Ecto neural progenitor cell (in vitro differentiated cells): Measurements from ENCODE around the gene KLHL14.
"Not testable (repeated sequence)": the region's sequence is repeated elsewhere in the genome, so short reads cannot be mapped to it uniquely, and the experiment has no call there.

Experiments used
- DNase-seq: peaks from one replicate; pipeline ENCODE4 v3.0.0-alpha.2; 2018; ENCODE audit warnings: low spot score

Gene KLHL14

GRCh38 chr18:32772581-32773381 is at the start of gene KLHL14:
KLHL14 (minus strand) TSS chr18:32773023; CDS start chr18:32770591, 2,432 bp downstream.
- no peak for DNase-seq

- DNase-seq, result no peak
Measured at GRCh38 chr18:32822197-32822596, 49.4 kb upstream of the KLHL14 start.

- no peak for DNase-seq
Measured at GRCh38 chr18:32815881-32816280, 43.1 kb upstream of the KLHL14 start.

GRCh38 chr18:32812342-32812741 is 39.5 kb upstream of the KLHL14 start:
- DNase-seq, result no peak

GRCh38 chr18:32810314-32810713 is 37.5 kb upstream of the KLHL14 start:
- DNase-seq, result no peak

GRCh38 chr18:32805354-32805753 is 32.5 kb upstream of the KLHL14 start:
- no peak for DNase-seq

GRCh38 chr18:32804134-32804888 is 31.5 kb upstream of the KLHL14 start:
- DNase-seq, result peak; percentile 50

- DNase-seq, result peak; percentile 49
Measured at GRCh38 chr18:32803568-32803967, 30.7 kb upstream of the KLHL14 start.

- DNase-seq, result no peak
Measured at GRCh38 chr18:32802591-32803451, 30.0 kb upstream of the KLHL14 start.

GRCh38 chr18:32801228-32801627 is 28.4 kb upstream of the KLHL14 start:
- no peak for DNase-seq

GRCh38 chr18:32798209-32798960 is 25.6 kb upstream of the KLHL14 start:
- no peak for DNase-seq

GRCh38 chr18:32794667-32795066 is 21.8 kb upstream of the KLHL14 start:
- not testable (repeated sequence) for DNase-seq

- DNase-seq, result no peak
Measured at GRCh38 chr18:32779010-32779409, 6.2 kb upstream of the KLHL14 start.

GRCh38 chr18:32777049-32777448 is 4.2 kb upstream of the KLHL14 start:
- no peak for DNase-seq

- DNase-seq, result no peak
Measured at GRCh38 chr18:32776561-32776960, 3.7 kb upstream of the KLHL14 start.

GRCh38 chr18:32775628-32776027 is 2.8 kb upstream of the KLHL14 start:
- no peak for DNase-seq

- DNase-seq, result no peak
Measured at GRCh38 chr18:32773382-32773712, 524 bp upstream of the KLHL14 start.

- peak; percentile 64 for DNase-seq
Measured at GRCh38 chr18:32771871-32772580, 797 bp downstream of the KLHL14 start.

GRCh38 chr18:32771169-32771751 is 1.6 kb downstream of the KLHL14 start:
- peak; percentile 65 for DNase-seq

- DNase-seq, result peak; percentile 58
Measured at GRCh38 chr18:32770666-32771168, 2.1 kb downstream of the KLHL14 start.
